Hepatocyte (in vitro differentiated cells): ENCODE data around the gene TNNI3K. TPM values are rescaled to one million over a fixed set of nuclear protein-coding genes. Genes with fewer than 3 reads are reported as not detected.

Experiments
- DNase-seq: peaks from one replicate; pipeline ENCODE4 v3.0.0-alpha.2; 2016; ENCODE audit warnings: low spot score
- H2AFZ ChIP-seq: fragments of 200-600 bp; sonication (generic); 2 replicates; pipeline ENCODE4 v1.6.0; 2016; ENCODE audit warnings: antibody characterized with exemption, mild to moderate bottlenecking
- H3K27ac ChIP-seq: fragments of 200-600 bp; sonication (generic); 2 replicates; pipeline ENCODE4 v1.5.1; 2016; ENCODE audit warnings: mild to moderate bottlenecking
- H3K27me3 ChIP-seq: fragments of 200-600 bp; sonication (generic); 2 replicates; pipeline ENCODE4 v1.6.1; 2016
- H3K36me3 ChIP-seq: fragments of 200-600 bp; sonication (generic); replicated peaks from 2 replicates; pipeline ENCODE4 v1.5.1; 2016; ENCODE audit warnings: low read depth; ENCODE audit not compliant: insufficient read depth
- H3K4me1 ChIP-seq: fragments of 200-600 bp; sonication (generic); 2 replicates; pipeline ENCODE4 v1.5.1; 2016; ENCODE audit warnings: mild to moderate bottlenecking, moderate library complexity; ENCODE audit not compliant: insufficient read depth
- H3K4me2 ChIP-seq: fragments of 200-600 bp; sonication (generic); 2 replicates; pipeline ENCODE4 v1.6.0; 2016
- H3K4me3 ChIP-seq: fragments of 200-600 bp; sonication (generic); 2 replicates; pipeline ENCODE4 v1.5.1; 2016; ENCODE audit warnings: mild to moderate bottlenecking
- H3K79me2 ChIP-seq: fragments of 200-600 bp; sonication (generic); 2 replicates; pipeline ENCODE4 v1.6.0; 2017; ENCODE audit warnings: mild to moderate bottlenecking
- H3K9me2 ChIP-seq: fragments of 200-600 bp; sonication (generic); replicated peaks from 2 replicates; pipeline ENCODE4 v1.6.0; 2017; ENCODE audit warnings: mild to moderate bottlenecking; ENCODE audit not compliant: insufficient read depth
- H3K9me3 ChIP-seq: fragments of 200-600 bp; sonication (generic); 2 replicates; pipeline ENCODE4 v1.5.1; 2016; ENCODE audit warnings: low read depth, mild to moderate bottlenecking
- H4K20me1 ChIP-seq: fragments of 200-600 bp; sonication (generic); 2 replicates; pipeline ENCODE4 v1.6.0; 2016; ENCODE audit warnings: mild to moderate bottlenecking; ENCODE audit not compliant: insufficient read depth, poor library complexity, severe bottlenecking
- EZH2 ChIP-seq: fragments of 200-600 bp; sonication (generic); IDR thresholded peaks from 2 replicates; pipeline ENCODE4 v1.6.1; 2016; ENCODE audit warnings: antibody characterized with exemption, mild to moderate bottlenecking, borderline replicate concordance
- EZH2phosphoT487 ChIP-seq: fragments of 200-600 bp; sonication (generic); IDR thresholded peaks from one replicate; pipeline ENCODE4 v1.6.1; 2018; ENCODE audit warnings: antibody characterized with exemption, mild to moderate bottlenecking, low read depth, moderate library complexity; ENCODE audit not compliant: unreplicated experiment, severe bottlenecking
- WGBS: methylation state at CpG from one replicate; pipeline ENCODE4 v1.1.6; 2016; ENCODE audit warnings: low lambda C conversion rate; ENCODE audit errors: missing lambda C conversion rate; 5-methylcytosine and 5-hydroxymethylcytosine counted together
- polyA plus RNA-seq: library from polyadenylated mRNA; unstranded; fragments of >200 nt; fragmentation: Nextera tagmentation; extraction: Ambion mirVana; gene quantifications from 2 replicates; pipeline ENCODE4 v1.2.1, GENCODE V29; 2016
- total RNA-seq: library from RNA; depleted of rRNA; stranded (reverse); fragments of >200 nt; gene quantifications from 2 replicates; pipeline ENCODE4 v1.2.3, GENCODE V29; 2014
- TF ChIP-seq, protein P1 (sequence below): fragments of 200-600 bp; sonication (generic); IDR thresholded peaks from 2 replicates; pipeline ENCODE4 v1.5.1; 2016; ENCODE audit warnings: antibody characterized with exemption, mild to moderate bottlenecking; ENCODE audit not compliant: poor library complexity

TNNI3K gene
- total and polyA plus RNA-seq, 2 experiments from 2014 or later: not detected

GRCh38 chr1:74368335-74368734, 133.1 kb downstream of the TNNI3K start:
- H4K20me1 ChIP-seq: no peaks in the 10 kb centered on the region
- no peaks in the 10 kb centered on the region for H3K79me2 ChIP-seq
- no peak overlapping the region for H3K27ac ChIP-seq
- DNase-seq: no peak
- WGBS: 89% methylated on average over 3 of the region's 3 CpGs
- no peak for TF ChIP-seq EZH2
- no peak for TF ChIP-seq EZH2phosphoT487
- TF ChIP-seq, protein P1, sequence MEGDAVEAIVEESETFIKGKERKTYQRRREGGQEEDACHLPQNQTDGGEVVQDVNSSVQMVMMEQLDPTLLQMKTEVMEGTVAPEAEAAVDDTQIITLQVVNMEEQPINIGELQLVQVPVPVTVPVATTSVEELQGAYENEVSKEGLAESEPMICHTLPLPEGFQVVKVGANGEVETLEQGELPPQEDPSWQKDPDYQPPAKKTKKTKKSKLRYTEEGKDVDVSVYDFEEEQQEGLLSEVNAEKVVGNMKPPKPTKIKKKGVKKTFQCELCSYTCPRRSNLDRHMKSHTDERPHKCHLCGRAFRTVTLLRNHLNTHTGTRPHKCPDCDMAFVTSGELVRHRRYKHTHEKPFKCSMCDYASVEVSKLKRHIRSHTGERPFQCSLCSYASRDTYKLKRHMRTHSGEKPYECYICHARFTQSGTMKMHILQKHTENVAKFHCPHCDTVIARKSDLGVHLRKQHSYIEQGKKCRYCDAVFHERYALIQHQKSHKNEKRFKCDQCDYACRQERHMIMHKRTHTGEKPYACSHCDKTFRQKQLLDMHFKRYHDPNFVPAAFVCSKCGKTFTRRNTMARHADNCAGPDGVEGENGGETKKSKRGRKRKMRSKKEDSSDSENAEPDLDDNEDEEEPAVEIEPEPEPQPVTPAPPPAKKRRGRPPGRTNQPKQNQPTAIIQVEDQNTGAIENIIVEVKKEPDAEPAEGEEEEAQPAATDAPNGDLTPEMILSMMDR: no peak
- H2AFZ ChIP-seq: no peak overlapping the region
- H3K9me2 ChIP-seq: no peaks in the 10 kb centered on the region
- H3K4me2 ChIP-seq: no peak overlapping the region
- no peaks in the 10 kb centered on the region for H3K4me1 ChIP-seq
- no peaks in the 10 kb centered on the region for H3K36me3 ChIP-seq
- no peak overlapping the region for H3K4me3 ChIP-seq
- no peaks in the 10 kb centered on the region for H3K9me3 ChIP-seq
- no peaks in the 10 kb centered on the region for H3K27me3 ChIP-seq

- no peaks in the 10 kb centered on the region for H3K9me3 ChIP-seq
- TF ChIP-seq EZH2phosphoT487 (no peak), EZH2 (no peak)
- TF ChIP-seq, protein P1: no peak
These were observed 140.2 kb downstream of the TNNI3K start for GRCh38 chr1:74375376-74375775.

GRCh38 chr1:74380252-74380651, 145.1 kb downstream of the TNNI3K start:
- WGBS: 90% methylated on average over 9 of the region's 9 CpGs
- no peaks in the 10 kb centered on the region for H3K27me3 ChIP-seq
- H3K4me1 ChIP-seq: no peaks in the 10 kb centered on the region
- H3K4me3 ChIP-seq: no peak overlapping the region
- TF ChIP-seq EZH2: no peak
- TF ChIP-seq EZH2phosphoT487: no peak
- TF ChIP-seq, protein P1: no peak
- no peak overlapping the region for H3K4me2 ChIP-seq
- H3K9me2 ChIP-seq: no peaks in the 10 kb centered on the region
- H3K36me3 ChIP-seq: no peaks in the 10 kb centered on the region
- no peaks in the 10 kb centered on the region for H4K20me1 ChIP-seq
- no peak overlapping the region for H3K27ac ChIP-seq
- DNase-seq: no peak
- H3K79me2 ChIP-seq: no peaks in the 10 kb centered on the region
- H3K9me3 ChIP-seq: no peaks in the 10 kb centered on the region
- H2AFZ ChIP-seq: no peak overlapping the region

More at GRCh38 chr1:74375376-74375775, 140.2 kb downstream of the TNNI3K start:
- no peaks in the 10 kb centered on the region for H3K4me1 ChIP-seq
- no peaks in the 10 kb centered on the region for H3K27me3 ChIP-seq
- H3K79me2 ChIP-seq: no peaks in the 10 kb centered on the region
- H2AFZ ChIP-seq: no peak overlapping the region
- H3K4me3 ChIP-seq: no peak overlapping the region
- H3K36me3 ChIP-seq: no peaks in the 10 kb centered on the region
- H3K27ac ChIP-seq: peak overlapping the region; percentile 41
- H3K9me2 ChIP-seq: no peaks in the 10 kb centered on the region
- DNase-seq: no peak
- H3K4me2 ChIP-seq: no peak overlapping the region
- H4K20me1 ChIP-seq: no peaks in the 10 kb centered on the region

- no peak for DNase-seq
- 83% methylated on average over 2 of the region's 2 CpGs for WGBS
- Histone ChIP-seq H3K9me3 (no peaks in the 10 kb centered on the region), H3K27ac (no peak overlapping the region), H3K79me2 (no peaks in the 10 kb centered on the region), H3K4me3 (no peak overlapping the region), H3K4me2 (no peak overlapping the region), H3K4me1 (peaks cover 4% of the 10 kb centered on the region), H2AFZ (no peak overlapping the region), H4K20me1 (no peaks in the 10 kb centered on the region), H3K9me2 (no peaks in the 10 kb centered on the region), H3K27me3 (no peaks in the 10 kb centered on the region), H3K36me3 (no peaks in the 10 kb centered on the region)
- TF ChIP-seq, protein P1: no peak
- no peak for TF ChIP-seq EZH2
These were observed 153.7 kb downstream of the TNNI3K start for GRCh38 chr1:74388855-74389254.
